GM04504 (cell line): ENCODE measurements around the gene DDHD1.

Experiments
- DNase-seq: peaks from one replicate; pipeline ENCODE4 v3.0.0-alpha.2; 2012; ENCODE audit warnings: low read depth

The DDHD1 gene

DNA sequence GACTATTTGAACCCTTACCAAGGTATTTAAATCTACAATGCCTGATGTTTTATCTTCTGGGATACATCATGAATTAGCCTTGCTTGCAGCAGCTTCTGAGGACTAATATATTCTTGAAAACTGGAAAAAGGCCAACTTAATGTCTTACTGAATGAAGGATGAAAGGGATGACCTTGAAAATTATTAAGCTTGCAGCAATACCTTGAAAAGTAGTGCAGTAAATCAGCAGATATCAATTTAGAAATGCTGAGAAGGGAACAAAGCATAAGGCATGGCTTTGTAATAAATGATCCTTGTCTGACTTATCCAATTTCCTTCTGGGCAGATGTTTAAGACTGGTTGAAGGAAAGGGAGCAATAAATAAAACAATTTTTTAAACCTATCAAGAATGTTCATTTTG is 165.0 kb downstream of the DDHD1 start:
- DNase-seq: no peak

DNA sequence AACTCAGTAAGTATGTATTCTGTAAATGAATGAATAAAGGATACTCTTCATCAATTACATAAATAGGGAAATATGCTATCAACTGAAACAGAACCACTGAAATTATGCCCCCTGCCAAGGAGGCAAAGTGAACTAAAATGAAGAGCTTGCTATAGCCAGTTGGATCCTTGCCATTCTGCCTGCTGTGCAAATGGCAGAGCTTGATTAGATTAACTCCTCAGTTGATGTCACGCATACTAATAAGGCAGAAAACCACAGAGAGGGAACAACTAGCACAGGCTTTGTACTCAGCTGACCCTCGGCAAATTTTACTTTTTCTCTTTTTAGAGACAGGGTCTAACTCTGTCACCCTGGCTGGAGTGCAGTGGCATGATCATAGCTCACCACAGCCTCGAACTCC is 165.6 kb downstream of the DDHD1 start:
- no peak for DNase-seq

GRCh38 chr14:52987042-52987441 is 166.1 kb downstream of the DDHD1 start:
- no peak for DNase-seq
